ENCODE measurements around the gene DR1.

GRCh38 chr1:93338387-93339146 is 7.1 kb upstream of the DR1 start:
- no peak for TF ChIP-seq CTCF (conservative IDR thresholded peaks at IDR 0.05; ENCODE audit: low read depth, low read length)
- TF ChIP-seq EZH2 (IDR thresholded peaks at IDR 0.05; ENCODE audit: low read length, unreplicated experiment), result no peak
- TF ChIP-seq EZH2phosphoT487 (IDR thresholded peaks at IDR 0.05; ENCODE audit: borderline replicate concordance, low read length), result no peak

All from PC-3 (cell line).